ENCODE measurements around the gene IGF2BP1. TPM values are rescaled to one million over a fixed set of nuclear protein-coding genes. Genes with fewer than 3 reads are reported as not detected.

Gene IGF2BP1
- total and polyA plus RNA-seq, 3 donors from 2014 or later: 10.4 to 19.9 (median 19.3) TPM

DNA sequence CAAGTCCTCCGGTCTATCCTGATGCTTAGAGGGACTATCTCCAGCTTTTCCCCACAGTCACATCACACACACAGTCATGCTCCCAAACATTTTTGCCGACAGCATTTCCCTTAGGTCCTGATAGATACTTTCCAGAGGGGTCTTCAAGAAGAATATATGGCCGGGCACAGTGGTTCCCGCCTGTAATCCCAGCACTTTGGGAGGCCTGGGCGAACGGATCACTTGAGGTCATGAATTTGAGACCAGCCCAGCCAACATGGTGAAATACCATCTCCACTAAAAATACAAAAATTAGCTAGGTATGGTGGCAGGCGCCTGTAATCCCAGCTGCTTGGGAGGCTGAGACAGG lies 24.5 kb upstream of the IGF2BP1 start:
- Histone ChIP-seq H3K4me3 (no peak overlapping the region), H3K4me1 (no peaks in the 10 kb centered on the region), H3K27me3 (no peaks in the 10 kb centered on the region), H3K9me3 (no peaks in the 10 kb centered on the region), H3K27ac (no peak overlapping the region), H3K36me3 (ENCODE audit: low read depth, missing control alignments) (no peaks in the 10 kb centered on the region)
- 79 to 86% methylated on average over 7 of the region's 7 CpGs for WGBS, 2 donors
- no peak for TF ChIP-seq POLR2A (IDR thresholded peaks at IDR 0.05)
- no peak for TF ChIP-seq CTCF (IDR thresholded peaks at IDR 0.05)
- no peak for DNase-seq
- intact Hi-C loops (cut with DNase I; ENCODE audit: low total_unique reads): no loop called here

GRCh38 chr17:48973806-48974205 lies 23.4 kb upstream of the IGF2BP1 start:
- no peaks in the 10 kb centered on the region for H3K27me3 ChIP-seq
- no peaks in the 10 kb centered on the region for H3K9me3 ChIP-seq
- no peaks in the 10 kb centered on the region for H3K4me1 ChIP-seq
- WGBS, 2 donors: 47 to 58% methylated on average over 3 of the region's 3 CpGs
- H3K36me3 ChIP-seq (ENCODE audit: low read depth, missing control alignments): no peaks in the 10 kb centered on the region
- TF ChIP-seq CTCF (IDR thresholded peaks at IDR 0.05) (no peak), POLR2A (IDR thresholded peaks at IDR 0.05) (no peak)
- intact Hi-C loops (cut with DNase I; ENCODE audit: low total_unique reads): no loop called here
- H3K27ac ChIP-seq: no peak overlapping the region
- no peak overlapping the region for H3K4me3 ChIP-seq
- no peak for DNase-seq

- TF ChIP-seq POLR2A (IDR thresholded peaks at IDR 0.05) (no peak), CTCF (IDR thresholded peaks at IDR 0.05) (no peak)
- intact Hi-C loops (cut with DNase I; ENCODE audit: low total_unique reads): no loop called here
- Histone ChIP-seq H3K27me3 (no peaks in the 10 kb centered on the region), H3K36me3 (ENCODE audit: low read depth, missing control alignments) (no peaks in the 10 kb centered on the region), H3K9me3 (no peaks in the 10 kb centered on the region), H3K4me1 (no peaks in the 10 kb centered on the region), H3K4me3 (no peak overlapping the region), H3K27ac (no peak overlapping the region)
- no peak for DNase-seq
- WGBS, 2 donors: 65 to 90% methylated on average over 3 of the region's 3 CpGs
Measured at GRCh38 chr17:48981927-48982539, 15.2 kb upstream of the IGF2BP1 start.

GRCh38 chr17:48985436-48986245 lies 11.5 kb upstream of the IGF2BP1 start:
- Histone ChIP-seq H3K4me3 (no peak overlapping the region), H3K36me3 (ENCODE audit: low read depth, missing control alignments) (no peaks in the 10 kb centered on the region), H3K27ac (no peak overlapping the region), H3K9me3 (no peaks in the 10 kb centered on the region), H3K27me3 (no peaks in the 10 kb centered on the region), H3K4me1 (no peaks in the 10 kb centered on the region)
- 77 to 78% methylated on average over 13 of the region's 13 CpGs for WGBS, 2 donors
- intact Hi-C loops (cut with DNase I; ENCODE audit: low total_unique reads): no loop called here
- no peak for DNase-seq
- TF ChIP-seq CTCF (IDR thresholded peaks at IDR 0.05) (no peak), POLR2A (IDR thresholded peaks at IDR 0.05) (no peak)

Measured in testis (tissue), 3 donors.